H9 (cell line): ENCODE results near the gene CDYL2. TPM values are rescaled to one million over a fixed set of nuclear protein-coding genes. Genes with fewer than 3 reads are reported as not detected.

ENCODE experiments used
- DNase-seq: peaks from one replicate; pipeline ENCODE4 v3.0.0-alpha.2; 2017
- H2AFZ ChIP-seq: one replicate; pipeline ENCODE4 v1.6.1; 2013; ENCODE audit warnings: mild to moderate bottlenecking, low read length, control low read depth, moderate library complexity
- H2AK5ac ChIP-seq: 2 replicates; pipeline ENCODE4 v1.6.1; 2013; ENCODE audit warnings: low read length, control low read depth, mixed read lengths; ENCODE audit not compliant: insufficient read length
- H2BK120ac ChIP-seq: one replicate; pipeline ENCODE4 v1.6.1; 2013; ENCODE audit warnings: low read depth, mild to moderate bottlenecking, low read length, control low read depth, inconsistent platforms; ENCODE audit not compliant: poor library complexity, severe bottlenecking
- H2BK12ac ChIP-seq: 2 replicates; pipeline ENCODE4 v1.6.1; 2013; ENCODE audit warnings: low read length, control low read depth, mixed read lengths, low read depth; ENCODE audit not compliant: insufficient read length
- H2BK15ac ChIP-seq: 2 replicates; pipeline ENCODE4 v1.6.1; 2013; ENCODE audit warnings: low read depth, low read length, control low read depth
- H2BK20ac ChIP-seq: one replicate; pipeline ENCODE4 v1.6.1; 2013; ENCODE audit warnings: low read depth, mild to moderate bottlenecking, low read length, control low read depth, inconsistent platforms; ENCODE audit not compliant: poor library complexity, severe bottlenecking
- H2BK5ac ChIP-seq: 2 replicates; pipeline ENCODE4 v1.6.1; 2013; ENCODE audit warnings: low read length, control low read depth, mixed read lengths; ENCODE audit not compliant: insufficient read length
- H3K14ac ChIP-seq: 2 replicates; pipeline ENCODE4 v1.6.1; 2013; ENCODE audit warnings: low read length, control low read depth; ENCODE audit not compliant: insufficient read depth
- H3K18ac ChIP-seq: 2 replicates; pipeline ENCODE4 v1.6.1; 2013; ENCODE audit warnings: low read depth, mild to moderate bottlenecking, mixed read lengths, low read length, control low read depth; ENCODE audit not compliant: insufficient read length
- H3K23ac ChIP-seq: 2 replicates; pipeline ENCODE4 v1.6.1; 2013; ENCODE audit warnings: low read length, control low read depth, mixed read lengths, low read depth; ENCODE audit not compliant: insufficient read length
- H3K23me2 ChIP-seq: 2 replicates; pipeline ENCODE4 v1.6.1; 2013; ENCODE audit warnings: low read depth, mild to moderate bottlenecking, mixed read lengths, low read length, control low read depth; ENCODE audit not compliant: insufficient read length, poor library complexity, severe bottlenecking
- H3K27ac ChIP-seq: 2 replicates; pipeline ENCODE4 v1.5.1; 2013; ENCODE audit warnings: low read length, control low read depth, mixed read lengths, low read depth; ENCODE audit not compliant: insufficient read length
- H3K27me3 ChIP-seq: 2 replicates; pipeline ENCODE4 v1.6.1; 2013; ENCODE audit warnings: low read length, control low read depth, inconsistent platforms; ENCODE audit not compliant: insufficient read depth
- H3K4ac ChIP-seq: 2 replicates; pipeline ENCODE4 v1.6.1; 2013; ENCODE audit warnings: low read depth, mild to moderate bottlenecking, control low read depth, inconsistent platforms, low read length, moderate library complexity
- H3K4me1 ChIP-seq: 2 replicates; pipeline ENCODE4 v1.6.1; 2013; ENCODE audit warnings: low read length, control low read depth, inconsistent platforms; ENCODE audit not compliant: insufficient read depth
- H3K4me2 ChIP-seq: 2 replicates; pipeline ENCODE4 v1.6.1; 2013; ENCODE audit warnings: low read length, control low read depth, mixed read lengths; ENCODE audit not compliant: insufficient read length, insufficient read depth
- H3K56ac ChIP-seq: 2 replicates; pipeline ENCODE4 v1.6.1; 2013; ENCODE audit warnings: low read depth, mild to moderate bottlenecking, mixed read lengths, low read length, control low read depth; ENCODE audit not compliant: insufficient read length
- H3K79me1 ChIP-seq: 2 replicates; pipeline ENCODE4 v1.6.1; 2013; ENCODE audit warnings: low read depth, mild to moderate bottlenecking, moderate library complexity, low read length, control low read depth, inconsistent platforms; ENCODE audit not compliant: insufficient read depth, poor library complexity, severe bottlenecking
- H3K79me2 ChIP-seq: 2 replicates; pipeline ENCODE4 v1.6.1; 2013; ENCODE audit warnings: low read length, control low read depth, inconsistent platforms; ENCODE audit not compliant: insufficient read depth
- H3K9ac ChIP-seq: 2 replicates; pipeline ENCODE4 v1.6.1; 2013; ENCODE audit warnings: low read length, control low read depth, mixed read lengths; ENCODE audit not compliant: insufficient read length; ENCODE audit errors: extremely low read depth
- H3K9me3 ChIP-seq: one replicate; pipeline ENCODE4 v1.6.1; 2013; ENCODE audit warnings: low read depth, low read length, inconsistent platforms; ENCODE audit not compliant: control insufficient read depth
- H3T11ph ChIP-seq: one replicate; pipeline ENCODE4 v1.6.1; 2013; ENCODE audit warnings: mild to moderate bottlenecking, low read length, control low read depth, inconsistent platforms
- H4K20me1 ChIP-seq: one replicate; pipeline ENCODE4 v1.6.1; 2013; ENCODE audit not compliant: control insufficient read depth, insufficient read length, insufficient read depth
- H4K5ac ChIP-seq: 2 replicates; pipeline ENCODE4 v1.6.1; 2013; ENCODE audit warnings: low read depth, mild to moderate bottlenecking, mixed read lengths, low read length, control low read depth; ENCODE audit not compliant: insufficient read length
- H4K8ac ChIP-seq: replicated peaks from 2 replicates; pipeline ENCODE4 v1.6.1; 2013; ENCODE audit warnings: low read length, control low read depth, mixed read lengths, low read depth; ENCODE audit not compliant: insufficient read length
- H4K91ac ChIP-seq: 2 replicates; pipeline ENCODE4 v1.6.1; 2013; ENCODE audit warnings: low read depth, mild to moderate bottlenecking, moderate library complexity, mixed read lengths, low read length, control low read depth; ENCODE audit not compliant: insufficient read length
- H3K27ac Mint-ChIP-seq, 3 experiments: 2 replicates in 2 of 3; 3 replicates in 1 of 3; pipeline ENCODE4 v1.8.0; 2020 to 2021; ENCODE audit warnings: mixed read lengths in 3 of 3, mild to moderate bottlenecking in 1 of 3, moderate library complexity in 1 of 3
- H3K27me3 Mint-ChIP-seq: 2 replicates; pipeline ENCODE4 v1.8.0; 2021; ENCODE audit warnings: low read depth, mild to moderate bottlenecking, moderate library complexity, mixed read lengths
- H3K36me3 Mint-ChIP-seq, 3 experiments: 2 replicates in 2 of 3; 3 replicates in 1 of 3; pipeline ENCODE4 v1.8.0; 2020 to 2021; ENCODE audit warnings: low read depth in 3 of 3, mixed read lengths in 3 of 3; ENCODE audit not compliant: insufficient read depth in 1 of 3
- H3K4me1 Mint-ChIP-seq, 2 experiments: 2 replicates each; pipeline ENCODE4 v1.8.0; 2020; ENCODE audit warnings: mixed read lengths in 2 of 2
- H3K4me3 Mint-ChIP-seq, 2 experiments: 2 replicates in 1 of 2; 3 replicates in 1 of 2; pipeline ENCODE4 v1.8.0; 2020 to 2021; ENCODE audit warnings: mild to moderate bottlenecking in 2 of 2, mixed read lengths in 2 of 2, moderate library complexity in 1 of 2
- H3K9me3 Mint-ChIP-seq, 2 experiments: 2 replicates in 1 of 2; 3 replicates in 1 of 2; pipeline ENCODE4 v1.8.0; 2020; ENCODE audit warnings: mild to moderate bottlenecking in 2 of 2, mixed read lengths in 2 of 2, moderate library complexity in 1 of 2
- WGBS: extraction: QIAGEN DNeasy Blood & Tissue Kit; methylation state at CpG from one replicate; pipeline ENCODE4 v1.1.7; 2013; ENCODE audit warnings: missing lambda C conversion rate, low lambda C conversion rate, mixed read lengths; ENCODE audit not compliant: insufficient read length; ENCODE audit errors: extremely low coverage; 5-methylcytosine and 5-hydroxymethylcytosine counted together
- total RNA-seq: library from RNA; stranded (reverse); gene quantifications from 2 replicates; pipeline ENCODE4 v1.2.1, GENCODE V29; 2021
- TF ChIP-seq, protein P1 (sequence below): fragments of 200-600 bp; sonication (generic); conservative IDR thresholded peaks from 3 replicates; pipeline ENCODE4 v1.8.0; 2021; ENCODE audit warnings: antibody characterized with exemption, mild to moderate bottlenecking

Gene CDYL2
- total RNA-seq, 1 experiment from 2014 or later = 4.2 TPM

DNA sequence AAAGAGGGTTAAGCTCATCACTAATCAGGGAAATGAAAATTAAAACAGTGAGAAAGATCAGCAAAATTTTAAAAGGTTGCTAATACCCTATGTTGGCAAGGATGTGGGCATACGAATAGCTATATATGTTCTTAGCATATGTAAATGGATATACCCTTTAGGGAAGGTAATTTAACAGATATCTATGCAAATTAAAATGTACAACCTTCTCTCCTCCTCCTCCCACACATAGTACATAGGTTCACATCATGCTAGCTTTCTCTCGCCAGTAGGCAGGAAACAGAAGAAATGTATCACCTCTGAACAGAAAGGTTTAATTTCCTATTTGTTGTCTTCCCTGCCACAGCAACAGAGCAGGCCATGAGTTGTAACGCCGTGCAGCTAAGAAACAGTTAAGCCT, 103.8 kb downstream of the CDYL2 start:
- Histone ChIP-seq H3K56ac (no peak overlapping the region), H2AK5ac (no peak overlapping the region), H3K27ac (no peak overlapping the region), H2BK5ac (no peak overlapping the region), H3K18ac (no peak overlapping the region), H4K20me1 (no peaks in the 10 kb centered on the region), H2BK12ac (no peak overlapping the region), H3K9me3 (no peaks in the 10 kb centered on the region), H4K8ac (no peak overlapping the region), H4K5ac (no peak overlapping the region), H3K4ac (no peak overlapping the region), H3K9ac (no peak overlapping the region), H3K79me2 (no peaks in the 10 kb centered on the region), H3K79me1 (no peaks in the 10 kb centered on the region), H2BK20ac (no peak overlapping the region), H2AFZ (no peak overlapping the region), H4K91ac (no peak overlapping the region), H2BK120ac (no peak overlapping the region), H3K27me3 (no peaks in the 10 kb centered on the region), H2BK15ac (no peak overlapping the region), H3K4me2 (no peak overlapping the region), H3K14ac (no peak overlapping the region), H3K23ac (no peak overlapping the region), H3K4me1 (no peaks in the 10 kb centered on the region), H3T11ph (no peak overlapping the region), H3K23me2 (no peaks in the 10 kb centered on the region)
- 0 out of 7 replicates have a peak overlapping the region, but pooled peaks of 1 of the 3 experiments have one; percentile 38 for H3K27ac Mint-ChIP-seq
- H3K9me3 Mint-ChIP-seq = peaks cover 2 to 3% of the 10 kb centered on the region in 2 experiments; a peak in 3 of 5 replicates
- TF ChIP-seq, protein P1, sequence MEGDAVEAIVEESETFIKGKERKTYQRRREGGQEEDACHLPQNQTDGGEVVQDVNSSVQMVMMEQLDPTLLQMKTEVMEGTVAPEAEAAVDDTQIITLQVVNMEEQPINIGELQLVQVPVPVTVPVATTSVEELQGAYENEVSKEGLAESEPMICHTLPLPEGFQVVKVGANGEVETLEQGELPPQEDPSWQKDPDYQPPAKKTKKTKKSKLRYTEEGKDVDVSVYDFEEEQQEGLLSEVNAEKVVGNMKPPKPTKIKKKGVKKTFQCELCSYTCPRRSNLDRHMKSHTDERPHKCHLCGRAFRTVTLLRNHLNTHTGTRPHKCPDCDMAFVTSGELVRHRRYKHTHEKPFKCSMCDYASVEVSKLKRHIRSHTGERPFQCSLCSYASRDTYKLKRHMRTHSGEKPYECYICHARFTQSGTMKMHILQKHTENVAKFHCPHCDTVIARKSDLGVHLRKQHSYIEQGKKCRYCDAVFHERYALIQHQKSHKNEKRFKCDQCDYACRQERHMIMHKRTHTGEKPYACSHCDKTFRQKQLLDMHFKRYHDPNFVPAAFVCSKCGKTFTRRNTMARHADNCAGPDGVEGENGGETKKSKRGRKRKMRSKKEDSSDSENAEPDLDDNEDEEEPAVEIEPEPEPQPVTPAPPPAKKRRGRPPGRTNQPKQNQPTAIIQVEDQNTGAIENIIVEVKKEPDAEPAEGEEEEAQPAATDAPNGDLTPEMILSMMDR = no peak
- DNase-seq = no peak
- peaks cover 16% of the 10 kb centered on the region for H3K27me3 Mint-ChIP-seq
- H3K4me3 Mint-ChIP-seq = no peak overlapping the region
- H3K36me3 Mint-ChIP-seq = no peaks in the 10 kb centered on the region; a peak in 1 of 7 replicates
- peaks cover 2 to 3% of the 10 kb centered on the region in 2 experiments; a peak in 2 of 4 replicates for H3K4me1 Mint-ChIP-seq
- no CpG with 5 or more reads among the region's 4 CpGs for WGBS
